SH-SY5Y (cell line): ENCODE measurements around the gene GARIN6.

ENCODE experiments used
- GATA2 ChIP-seq: IDR thresholded peaks from 2 replicates; pipeline ENCODE4 v1.6.1; 2011; ENCODE audit warnings: mild to moderate bottlenecking, low read depth, low read length
- GATA3 ChIP-seq: IDR thresholded peaks from 2 replicates; pipeline ENCODE4 v1.6.1; 2011; ENCODE audit warnings: low read depth, mild to moderate bottlenecking, low read length, moderate library complexity

- TF ChIP-seq GATA3 = no peak
- no peak for TF ChIP-seq GATA2
Measured at GRCh38 chr12:99598785-99599184, 48.8 kb upstream of the GARIN6 start.
